Sigmoid colon (tissue), 7 donors: ENCODE data around the gene TNNT3. TPM values are rescaled to one million over a fixed set of nuclear protein-coding genes. Genes with fewer than 3 reads are reported as not detected.

Source experiments
- DNase-seq: peaks from one replicate; pipeline ENCODE4 v3.0.0-alpha.2; 2019
- H3K27ac ChIP-seq, 4 donors: fragments of 200-600 bp; sonication (generic); one replicate each; pipeline ENCODE4 v1.5.1; 2016 to 2019; ENCODE audit warnings: mild to moderate bottlenecking in 1 of 4
- H3K27me3 ChIP-seq, 3 donors: fragments of 200-600 bp; sonication (generic); one replicate each; pipeline ENCODE4 v1.5.1; 2019; ENCODE audit warnings: mild to moderate bottlenecking in 1 of 3
- H3K36me3 ChIP-seq, 4 donors: fragments of 200-600 bp; sonication (generic); one replicate each; pipeline ENCODE4 v1.5.1; 2016 to 2019
- H3K4me1 ChIP-seq, 4 donors: fragments of 200-600 bp; sonication (generic); one replicate each; pipeline ENCODE4 v1.5.1; 2017 to 2019
- H3K4me3 ChIP-seq, 4 donors: fragments of 200-600 bp; sonication (generic); one replicate each; pipeline ENCODE4 v1.5.1; 2017 to 2019; ENCODE audit warnings: mild to moderate bottlenecking in 2 of 4, moderate library complexity in 1 of 4
- H3K9me3 ChIP-seq, 4 donors: fragments of 200-600 bp in 3 of 4; sonication (generic) in 3 of 4; one replicate each; pipeline versions ENCODE4 v1.5.1 to v1.6.1; 2013 to 2019
- CTCF ChIP-seq, 4 experiments: fragments of 450-650 bp in 3 of 4; fragments of 200-600 bp in 1 of 4; IDR thresholded peaks; one replicate each; pipeline ENCODE4 v1.5.1; 2016 to 2019; ENCODE audit warnings: antibody characterized with exemption in 4 of 4, mild to moderate bottlenecking in 3 of 4, moderate library complexity in 2 of 4
- EP300 ChIP-seq, 4 donors: sonication (generic); formaldehyde crosslinking; IDR thresholded peaks; one replicate each; pipeline ENCODE4 v1.6.1; 2017; ENCODE audit warnings: antibody characterized with exemption in 4 of 4
- POLR2A ChIP-seq, 2 donors: fragments of 450-650 bp; IDR thresholded peaks; one replicate each; pipeline ENCODE4 v1.6.1; 2016; ENCODE audit warnings: antibody characterized with exemption in 2 of 2, mild to moderate bottlenecking in 2 of 2, moderate library complexity in 2 of 2
- POLR2AphosphoS5 ChIP-seq, 4 donors: sonication (generic); formaldehyde crosslinking; IDR thresholded peaks; one replicate each; pipeline ENCODE4 v1.6.1; 2017; ENCODE audit warnings: antibody characterized with exemption in 4 of 4
- WGBS, 2 donors: extraction: QIAGEN DNeasy Blood & Tissue Kit; methylation state at CpG; one replicate each; pipeline ENCODE4 v1.1.7; 2013; 5-methylcytosine and 5-hydroxymethylcytosine counted together
- intact Hi-C: fragments of 100-400 bp; cut with DNase I; formaldehyde crosslinking; loops from one replicate; pipeline ENCODE4 v1.15.1; 2023
- polyA plus RNA-seq, 3 donors: library from polyadenylated mRNA; stranded (reverse); fragments of 200-250 nt; gene quantifications; one replicate each; pipeline ENCODE4 v1.2.3, GENCODE V29; 2013
- total RNA-seq, 4 donors: library from RNA; depleted of rRNA; stranded (reverse); fragments of >200 nt; gene quantifications; one replicate each; pipeline ENCODE4 v1.1.0, GENCODE V29; 2016
- donor health status: healthy with polysubstance abuse.
- donor health status: Bipolar disorder and iron deficiency.
- donor health status: healthy.

Gene TNNT3
- total and polyA plus RNA-seq, 7 donors, result 1.2 to 17.2 (median 4.4) TPM; not detected in 1

GRCh38 chr11:1893581-1894359, 25.7 kb upstream of the TNNT3 start:
- intact Hi-C loops, result loop anchor here (1.0 kb wide), 2 partner anchors 23 to 46 kb away; no protein-coding TSS in a partner anchor
- Histone ChIP-seq H3K9me3 (no peaks in the 10 kb centered on the region), H3K27ac (no peak overlapping the region), H3K27me3 (peaks cover 0 to 4% (median 0%) of the 10 kb centered on the region in 3 donors), H3K36me3 (no peaks in the 10 kb centered on the region), H3K4me1 (no peaks in the 10 kb centered on the region), H3K4me3 (no peak overlapping the region)
- no peak for DNase-seq
- TF ChIP-seq POLR2A (IDR thresholded peaks at IDR 0.05) (no peak), CTCF (IDR thresholded peaks at IDR 0.05) (no peak), EP300 (IDR thresholded peaks at IDR 0.05) (no peak), POLR2AphosphoS5 (IDR thresholded peaks at IDR 0.05) (no peak)
- 81 to 94% methylated on average over 5 of the region's 5 CpGs for WGBS, 2 donors

GRCh38 chr11:1894759-1895158, 24.7 kb upstream of the TNNT3 start:
- intact Hi-C loops, result loop anchor here (1.0 kb wide), 1 partner anchor 45 kb away; no protein-coding TSS in a partner anchor
- Histone ChIP-seq H3K4me1 (no peaks in the 10 kb centered on the region), H3K27ac (no peak overlapping the region), H3K27me3 (peaks cover 0 to 6% (median 0%) of the 10 kb centered on the region in 3 donors), H3K36me3 (no peaks in the 10 kb centered on the region), H3K9me3 (no peaks in the 10 kb centered on the region), H3K4me3 (no peak overlapping the region)
- DNase-seq, result no peak
- WGBS, 2 donors, result 89 to 90% methylated on average over 11 of the region's 11 CpGs
- TF ChIP-seq CTCF (IDR thresholded peaks at IDR 0.05) (no peak), POLR2AphosphoS5 (IDR thresholded peaks at IDR 0.05) (no peak), POLR2A (IDR thresholded peaks at IDR 0.05) (no peak), EP300 (IDR thresholded peaks at IDR 0.05) (no peak)

GRCh38 chr11:1896468-1896867, 23.0 kb upstream of the TNNT3 start:
- WGBS, 2 donors, result 55 to 56% methylated on average over 10 of the region's 10 CpGs
- intact Hi-C loops, result no loop called here

GRCh38 chr11:1896923-1897322, 22.6 kb upstream of the TNNT3 start:
- Histone ChIP-seq H3K4me1 (no peaks in the 10 kb centered on the region), H3K27ac (no peak overlapping the region), H3K36me3 (no peaks in the 10 kb centered on the region), H3K27me3 (peaks cover 0 to 6% (median 0%) of the 10 kb centered on the region in 3 donors), H3K9me3 (no peaks in the 10 kb centered on the region), H3K4me3 (no peak overlapping the region)
- TF ChIP-seq EP300 (IDR thresholded peaks at IDR 0.05) (no peak), POLR2A (IDR thresholded peaks at IDR 0.05) (no peak), POLR2AphosphoS5 (IDR thresholded peaks at IDR 0.05) (no peak)
- intact Hi-C loops, result no loop called here
- DNase-seq, result no peak
- WGBS, 2 donors, result 57 to 82% methylated on average over 12 of the region's 12 CpGs

More at GRCh38 chr11:1896468-1896867, 23.0 kb upstream of the TNNT3 start:
- H3K27me3 ChIP-seq, result peaks cover 0 to 6% (median 0%) of the 10 kb centered on the region in 3 donors
- DNase-seq, result no peak
- no peaks in the 10 kb centered on the region for H3K9me3 ChIP-seq
- no peaks in the 10 kb centered on the region for H3K36me3 ChIP-seq
- H3K4me3 ChIP-seq, result no peak overlapping the region
- H3K4me1 ChIP-seq, result no peaks in the 10 kb centered on the region
- TF ChIP-seq POLR2AphosphoS5 (IDR thresholded peaks at IDR 0.05) (no peak), POLR2A (IDR thresholded peaks at IDR 0.05) (no peak), EP300 (IDR thresholded peaks at IDR 0.05) (no peak), CTCF (IDR thresholded peaks at IDR 0.05) (no peak)
- H3K27ac ChIP-seq, result no peak overlapping the region

GRCh38 chr11:1899090-1899489, 20.4 kb upstream of the TNNT3 start:
- intact Hi-C loops, result no loop called here
- DNase-seq, result no peak
- Histone ChIP-seq H3K4me3 (no peak overlapping the region), H3K9me3 (no peaks in the 10 kb centered on the region), H3K36me3 (no peaks in the 10 kb centered on the region), H3K27ac (no peak overlapping the region), H3K4me1 (no peaks in the 10 kb centered on the region), H3K27me3 (peaks cover 0 to 6% (median 0%) of the 10 kb centered on the region in 3 donors)
- 27 to 75% methylated on average over 4 of the region's 4 CpGs for WGBS, 2 donors
- TF ChIP-seq EP300 (IDR thresholded peaks at IDR 0.05), result no peak
- no peak for TF ChIP-seq CTCF (IDR thresholded peaks at IDR 0.05)
- no peak for TF ChIP-seq POLR2AphosphoS5 (IDR thresholded peaks at IDR 0.05)
- no peak for TF ChIP-seq POLR2A (IDR thresholded peaks at IDR 0.05)
